ENCODE data around the gene SOX1. TPM values are rescaled to one million over a fixed set of nuclear protein-coding genes. Genes with fewer than 3 reads are reported as not detected.

The SOX1 gene
- total RNA-seq, 3 donors from 2014 or later (not counting 1 experiment from before 2014, with no cell fraction given): not detected

GRCh38 chr13:112105244-112105681 is 38.3 kb downstream of the SOX1 start:
- H3K36me3 Mint-ChIP-seq: no peaks in the 10 kb centered on the region
- no peaks in the 10 kb centered on the region for H3K4me1 Mint-ChIP-seq
- DNase-seq (no peak), ATAC-seq (no peak)
- no peak overlapping the region for H3K4me3 ChIP-seq (ENCODE audit: low read length)
- H3K27ac ChIP-seq (ENCODE audit: low read length): no peak overlapping the region
- H3K4me3 Mint-ChIP-seq: no peak overlapping the region
- TF ChIP-seq CTCF (IDR thresholded peaks at IDR 0.05): no peak
- H3K27me3 Mint-ChIP-seq (ENCODE audit: low read depth in 2 of 2): peaks cover 40 to 45% of the 10 kb centered on the region in 2 donors
- H3K4me1 ChIP-seq (ENCODE audit: control insufficient read depth, insufficient read depth, low read length): no peaks in the 10 kb centered on the region
- peaks cover 25% of the 10 kb centered on the region for H3K27me3 ChIP-seq (ENCODE audit: control insufficient read depth, insufficient read depth, low read length)
- WGBS (ENCODE audit: insufficient coverage): 13% methylated on average over 35 of the region's 35 CpGs
- H3K36me3 ChIP-seq (ENCODE audit: control insufficient read depth, insufficient read depth, low read length): no peaks in the 10 kb centered on the region
- H3K27ac Mint-ChIP-seq: no peak overlapping the region
- H3K9me3 ChIP-seq (ENCODE audit: control insufficient read depth, insufficient read depth, low read length): no peaks in the 10 kb centered on the region
- intact Hi-C loops (cut with micrococcal nuclease): no loop called here
- no peaks in the 10 kb centered on the region for H3K9me3 Mint-ChIP-seq

- ATAC-seq (no peak), DNase-seq (no peak)
- Mint-ChIP-seq H3K27ac (no peak overlapping the region), H3K9me3 (no peaks in the 10 kb centered on the region), H3K4me1 (no peaks in the 10 kb centered on the region), H3K4me3 (no peak overlapping the region), H3K27me3 (ENCODE audit: low read depth in 2 of 2) (peaks cover 40 to 43% of the 10 kb centered on the region in 2 donors), H3K36me3 (no peaks in the 10 kb centered on the region)
- intact Hi-C loops (cut with micrococcal nuclease): no loop called here
- H3K27ac ChIP-seq (ENCODE audit: low read length): no peak overlapping the region
- H3K36me3 ChIP-seq (ENCODE audit: control insufficient read depth, insufficient read depth, low read length): no peaks in the 10 kb centered on the region
- H3K9me3 ChIP-seq (ENCODE audit: control insufficient read depth, insufficient read depth, low read length): no peaks in the 10 kb centered on the region
- WGBS (ENCODE audit: insufficient coverage): 9% methylated on average over 21 of the region's 21 CpGs
- H3K27me3 ChIP-seq (ENCODE audit: control insufficient read depth, insufficient read depth, low read length): peaks cover 25% of the 10 kb centered on the region
- TF ChIP-seq CTCF (IDR thresholded peaks at IDR 0.05): no peak
- no peaks in the 10 kb centered on the region for H3K4me1 ChIP-seq (ENCODE audit: control insufficient read depth, insufficient read depth, low read length)
- no peak overlapping the region for H3K4me3 ChIP-seq (ENCODE audit: low read length)
Observed at GRCh38 chr13:112105892-112106291, 38.9 kb downstream of the SOX1 start.

- Histone ChIP-seq H3K27ac (ENCODE audit: low read length) (no peak overlapping the region), H3K4me3 (ENCODE audit: low read length) (no peak overlapping the region), H3K27me3 (ENCODE audit: control insufficient read depth, insufficient read depth, low read length) (peaks cover 25% of the 10 kb centered on the region), H3K9me3 (ENCODE audit: control insufficient read depth, insufficient read depth, low read length) (no peaks in the 10 kb centered on the region), H3K36me3 (ENCODE audit: control insufficient read depth, insufficient read depth, low read length) (no peaks in the 10 kb centered on the region), H3K4me1 (ENCODE audit: control insufficient read depth, insufficient read depth, low read length) (no peaks in the 10 kb centered on the region)
- Mint-ChIP-seq H3K9me3 (no peaks in the 10 kb centered on the region), H3K36me3 (no peaks in the 10 kb centered on the region), H3K27ac (no peak overlapping the region), H3K27me3 (ENCODE audit: low read depth in 2 of 2) (peaks cover 39 to 40% of the 10 kb centered on the region in 2 donors), H3K4me3 (no peak overlapping the region), H3K4me1 (no peaks in the 10 kb centered on the region)
- 8% methylated on average over 36 of the region's 36 CpGs for WGBS (ENCODE audit: insufficient coverage)
- no peak for TF ChIP-seq CTCF (IDR thresholded peaks at IDR 0.05)
- intact Hi-C loops (cut with micrococcal nuclease): no loop called here
- no peak for DNase-seq
- ATAC-seq: no peak
Observed at GRCh38 chr13:112106478-112107141, 39.7 kb downstream of the SOX1 start.

- ATAC-seq (no peak), DNase-seq (no peak)
- intact Hi-C loops (cut with micrococcal nuclease): no loop called here
- WGBS (ENCODE audit: insufficient coverage): 28% methylated on average over 18 of the region's 18 CpGs
- Mint-ChIP-seq H3K27me3 (ENCODE audit: low read depth in 2 of 2) (peaks cover 35 to 40% of the 10 kb centered on the region in 2 donors), H3K27ac (no peak overlapping the region), H3K4me1 (no peaks in the 10 kb centered on the region), H3K36me3 (no peaks in the 10 kb centered on the region), H3K9me3 (no peaks in the 10 kb centered on the region), H3K4me3 (no peak overlapping the region)
- Histone ChIP-seq H3K4me1 (ENCODE audit: control insufficient read depth, insufficient read depth, low read length) (no peaks in the 10 kb centered on the region), H3K9me3 (ENCODE audit: control insufficient read depth, insufficient read depth, low read length) (no peaks in the 10 kb centered on the region), H3K27me3 (ENCODE audit: control insufficient read depth, insufficient read depth, low read length) (peaks cover 25% of the 10 kb centered on the region), H3K36me3 (ENCODE audit: control insufficient read depth, insufficient read depth, low read length) (no peaks in the 10 kb centered on the region), H3K27ac (ENCODE audit: low read length) (no peak overlapping the region), H3K4me3 (ENCODE audit: low read length) (no peak overlapping the region)
- no peak for TF ChIP-seq CTCF (IDR thresholded peaks at IDR 0.05)
Observed at GRCh38 chr13:112107289-112107688, 40.3 kb downstream of the SOX1 start.
